ENCODE data around the gene MYH9. TPM values are rescaled to one million over a fixed set of nuclear protein-coding genes. Genes with fewer than 3 reads are reported as not detected.
"Not testable (repeated sequence)": the region's sequence is repeated elsewhere in the genome, so short reads cannot be mapped to it uniquely, and the experiment has no call there.

Gene MYH9
- total RNA-seq, 1 donor from 2014 or later, result 889 TPM

DNA sequence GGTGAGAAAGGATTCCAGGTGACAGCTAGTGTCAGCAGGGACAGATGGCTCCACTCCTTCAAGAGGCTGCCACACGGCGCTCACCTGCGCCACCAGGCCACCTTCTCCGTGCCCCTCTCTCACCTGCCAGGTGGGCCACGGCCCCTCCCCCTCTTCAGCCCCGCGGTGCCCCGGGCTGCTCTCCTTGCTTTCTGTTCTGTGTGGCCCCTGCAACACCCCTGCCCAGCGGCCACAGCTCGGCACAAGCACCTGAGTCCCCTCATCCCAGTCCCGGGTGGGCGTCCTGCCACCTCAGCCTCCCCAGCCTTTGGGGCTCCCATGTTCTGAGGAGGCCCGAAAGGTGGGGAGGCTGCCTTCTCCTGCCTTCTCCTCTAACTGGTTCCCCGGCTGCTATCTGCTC lies 88.5 kb downstream of the MYH9 start:
- intact Hi-C loops (cut with micrococcal nuclease), result no loop called here

DNA sequence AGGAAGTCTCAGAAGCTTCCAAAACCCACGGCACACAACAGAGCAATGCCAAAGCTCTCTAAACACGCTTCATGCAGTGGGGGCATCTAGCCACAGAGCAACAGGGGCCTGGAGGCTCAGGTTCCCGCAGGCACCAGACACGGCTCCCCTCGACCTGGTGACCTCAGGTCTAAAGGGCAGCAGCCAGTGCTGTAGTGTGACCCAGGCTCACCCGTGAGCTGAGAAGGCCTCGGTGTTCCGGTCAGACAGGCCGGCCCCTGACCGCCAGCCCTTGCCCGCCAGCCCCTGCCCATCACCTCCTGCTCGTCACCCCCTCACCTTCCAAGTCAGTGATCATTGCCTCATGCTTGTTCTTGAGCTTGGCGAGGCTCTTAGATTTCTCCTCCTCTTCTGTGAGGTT lies 89.2 kb downstream of the MYH9 start:
- intact Hi-C loops (cut with micrococcal nuclease), result no loop called here

DNA sequence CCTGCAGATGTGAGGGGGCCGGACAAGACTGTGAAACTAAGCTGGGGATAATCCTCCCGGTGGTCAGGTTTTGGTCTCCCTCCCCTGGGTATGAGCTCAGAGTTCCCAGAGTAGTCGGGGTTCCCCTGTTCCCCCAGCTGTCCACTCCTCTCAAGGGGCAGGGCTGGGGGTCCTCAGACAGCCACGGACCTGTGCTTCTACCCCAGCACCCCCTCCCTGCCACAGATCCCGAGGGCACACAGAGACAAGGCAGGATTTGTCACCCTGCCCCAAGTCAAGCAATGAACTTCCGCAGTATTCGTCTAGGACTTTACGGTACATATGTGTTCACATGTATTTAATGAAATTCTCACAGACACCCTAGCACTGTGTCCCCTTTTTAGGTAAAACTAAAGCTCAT lies 89.6 kb downstream of the MYH9 start:
- intact Hi-C loops (cut with micrococcal nuclease), result no loop called here

DNA sequence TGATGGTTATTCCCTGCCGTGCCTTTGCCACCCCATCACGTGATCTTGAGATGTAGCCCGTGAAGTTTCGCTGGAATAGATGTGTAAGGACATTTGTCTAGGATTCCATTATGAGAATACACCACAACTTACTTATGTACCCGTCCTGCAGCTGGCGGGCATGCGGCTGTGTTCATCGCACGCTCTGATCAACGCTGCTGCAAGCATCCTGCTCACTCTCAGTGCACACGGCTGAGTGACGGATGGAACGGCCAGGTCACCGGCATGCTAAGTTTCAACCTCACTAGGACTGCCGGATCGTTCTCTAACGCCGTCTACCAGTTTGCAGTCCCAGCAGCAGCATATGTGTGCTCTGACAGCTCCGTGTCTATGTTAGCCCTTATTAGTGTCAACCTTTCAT lies 90.2 kb downstream of the MYH9 start:
- intact Hi-C loops (cut with micrococcal nuclease), result no loop called here

DNA sequence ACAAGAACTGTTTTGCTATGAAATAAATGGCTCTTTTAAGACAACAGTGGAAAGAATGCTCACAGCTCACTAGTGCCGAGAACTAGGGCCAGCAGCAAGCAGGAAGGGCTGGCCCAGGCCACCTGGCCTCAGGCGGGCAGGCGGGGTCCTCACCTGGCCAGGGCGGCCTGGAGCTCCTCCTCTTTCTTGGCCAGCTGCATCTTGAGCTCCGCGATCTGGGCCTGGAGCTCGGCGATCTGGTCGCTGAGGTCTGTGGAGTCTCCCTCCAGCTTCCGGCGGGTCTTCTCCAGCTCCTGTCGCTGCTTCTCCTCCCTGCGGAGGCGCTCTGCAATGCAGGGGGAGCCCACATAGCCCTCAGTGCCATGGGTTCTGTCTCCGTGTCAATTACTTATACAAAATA lies 91.1 kb downstream of the MYH9 start:
- intact Hi-C loops (cut with micrococcal nuclease), result no loop called here

DNA sequence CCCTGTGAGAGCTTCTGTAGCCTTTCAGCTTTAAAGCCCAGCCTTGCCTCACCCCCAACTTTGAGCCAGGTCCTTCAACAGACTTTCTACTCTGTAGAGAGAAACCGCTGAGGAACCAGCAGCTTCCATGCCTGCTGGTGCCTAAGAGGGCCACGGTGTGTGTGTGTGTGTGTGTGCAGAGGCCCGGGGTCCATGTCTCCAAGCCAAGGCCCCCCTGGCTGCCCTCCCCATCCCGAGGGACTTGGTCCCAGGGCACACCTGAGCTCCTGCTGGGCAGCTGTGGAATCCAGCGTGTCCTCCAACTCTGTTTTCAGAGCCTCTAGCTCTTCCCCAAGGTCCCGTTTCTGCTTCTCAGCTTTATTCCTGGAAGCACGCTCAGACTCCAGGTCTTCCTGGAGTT lies 92.5 kb downstream of the MYH9 start:
- intact Hi-C loops (cut with micrococcal nuclease), result no loop called here

DNA sequence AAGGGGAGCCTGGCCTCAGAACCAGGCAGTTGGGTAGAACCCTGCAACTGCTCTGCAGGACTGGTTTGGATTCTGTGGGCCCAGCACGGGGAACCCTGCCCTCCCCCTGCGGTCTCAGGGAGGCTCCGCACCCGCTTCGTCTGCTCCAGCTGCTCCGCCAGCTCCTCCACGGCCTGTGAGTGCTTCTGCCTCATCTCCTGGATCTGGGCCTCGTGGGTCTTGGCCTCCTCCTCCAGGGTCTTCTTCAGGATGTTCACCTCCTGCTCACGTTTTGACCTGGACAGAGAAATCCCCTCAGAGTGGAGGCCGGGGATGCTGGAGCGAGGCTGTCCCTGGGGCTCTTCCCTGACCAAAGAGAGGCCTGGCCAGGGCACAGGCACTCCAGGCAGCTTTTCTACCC lies 93.0 kb downstream of the MYH9 start:
- intact Hi-C loops (cut with micrococcal nuclease), result no loop called here

GRCh38 chr22:36294293-36294620 lies 93.5 kb downstream of the MYH9 start:
- intact Hi-C loops (cut with micrococcal nuclease), result no loop called here

GRCh38 chr22:36293606-36294292 lies 94.0 kb downstream of the MYH9 start:
- intact Hi-C loops (cut with micrococcal nuclease), result no loop called here

DNA sequence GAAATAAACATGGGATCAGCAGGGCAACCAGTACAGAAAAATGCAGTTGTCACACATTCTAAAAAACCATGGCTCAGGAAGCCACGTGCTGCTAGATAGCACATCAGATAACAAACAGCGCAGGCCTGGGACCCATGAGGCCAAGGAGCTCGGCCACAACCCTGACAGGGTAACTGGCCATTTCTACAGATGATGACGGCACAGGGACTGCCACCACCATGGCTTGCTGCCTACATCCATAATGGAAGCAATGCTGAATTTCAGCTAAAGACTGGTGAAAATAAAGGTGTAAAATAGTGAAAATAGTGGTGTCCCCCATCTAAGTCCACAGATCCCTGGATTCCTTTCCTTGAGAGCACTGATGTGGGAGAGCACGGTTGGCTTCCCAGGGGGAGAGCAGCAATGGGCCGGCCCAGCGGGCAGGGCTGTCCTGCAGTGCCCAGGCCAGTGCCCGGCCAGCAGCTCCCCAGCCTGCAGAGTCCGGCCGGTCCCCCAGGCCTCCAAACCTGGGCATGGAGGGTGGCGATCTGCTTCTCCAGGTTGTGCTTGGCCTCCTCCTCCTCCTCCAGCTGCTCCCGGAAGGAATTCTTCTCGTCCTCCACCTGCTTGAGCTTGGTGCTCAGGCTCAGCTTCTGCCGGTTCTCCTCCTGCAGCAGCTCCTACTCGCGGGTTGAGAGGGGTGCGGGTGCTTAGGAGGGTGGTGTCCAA lies 94.8 kb downstream of the MYH9 start:
- intact Hi-C loops (cut with micrococcal nuclease), result no loop called here

GRCh38 chr22:36291831-36292740 lies 95.7 kb downstream of the MYH9 start:
- intact Hi-C loops (cut with micrococcal nuclease), result no loop called here

- intact Hi-C loops (cut with micrococcal nuclease), result not testable (repeated sequence)
These were observed 97.2 kb downstream of the MYH9 start for GRCh38 chr22:36290391-36291075.

- intact Hi-C loops (cut with micrococcal nuclease), result not testable (repeated sequence)
These were observed 97.8 kb downstream of the MYH9 start for GRCh38 chr22:36289948-36290371.

DNA sequence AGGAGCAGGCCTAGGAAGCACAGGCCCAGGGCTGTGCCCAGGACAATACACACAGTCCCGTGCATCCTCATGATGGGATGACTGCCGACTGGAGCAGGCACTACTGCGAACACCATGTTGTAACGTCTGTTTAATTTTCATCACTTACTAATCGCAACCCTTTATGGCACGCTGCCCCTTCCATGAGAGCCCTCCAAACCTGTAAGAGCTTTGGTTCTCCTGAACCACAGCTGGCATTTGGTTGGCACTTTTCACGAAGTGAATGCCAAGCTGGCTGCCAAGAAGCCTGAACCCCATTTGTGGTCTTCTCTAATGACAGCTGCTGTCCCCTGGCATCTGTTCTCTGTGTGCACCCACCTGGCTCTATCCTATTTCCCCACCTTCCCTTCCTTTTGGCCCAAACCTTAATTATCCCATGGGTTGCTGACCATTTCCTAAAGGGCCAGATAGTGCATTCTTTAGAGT lies 98.3 kb downstream of the MYH9 start:
- intact Hi-C loops (cut with micrococcal nuclease), result no loop called here

DNA sequence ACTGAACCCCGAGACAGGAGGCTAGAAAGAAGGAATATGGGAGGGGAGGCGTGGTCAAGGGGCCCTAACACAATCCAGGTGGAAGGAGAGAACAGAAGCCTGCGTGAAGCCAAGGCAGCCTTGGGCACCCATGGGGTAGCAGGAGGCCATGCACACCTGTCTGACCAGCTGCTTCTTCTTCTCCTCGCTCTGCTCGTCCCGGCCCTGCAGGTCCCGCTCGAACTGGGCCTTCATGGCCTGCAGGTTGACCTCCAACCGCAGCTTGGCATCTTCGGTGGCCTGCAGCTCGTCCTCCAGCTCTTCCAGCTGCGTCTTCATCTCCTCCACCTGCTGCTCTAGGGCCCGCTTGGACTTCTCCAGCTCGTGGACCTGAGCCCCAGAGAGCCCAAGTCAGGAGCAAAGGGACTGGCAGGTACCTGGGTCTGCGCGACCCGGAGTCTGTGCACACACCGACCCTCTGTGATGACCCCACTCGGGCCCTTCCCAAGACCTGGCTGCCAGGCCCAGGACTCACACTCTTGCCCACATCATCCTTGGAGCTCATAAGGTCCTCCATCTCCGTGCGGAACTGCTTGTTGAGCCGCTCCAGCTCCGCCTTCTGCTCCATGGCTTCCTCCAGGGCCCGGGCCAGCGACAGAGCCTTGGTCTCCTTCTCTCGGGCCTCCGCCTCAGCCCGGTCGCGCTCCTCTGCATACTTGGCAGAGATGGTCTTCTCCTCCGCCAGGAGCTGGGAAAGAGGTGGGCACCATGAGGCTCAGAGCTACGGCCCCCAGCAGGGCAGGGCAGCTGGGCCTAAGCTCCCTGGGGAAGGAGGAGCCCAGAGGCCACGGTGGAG lies 99.0 kb downstream of the MYH9 start:
- intact Hi-C loops (cut with micrococcal nuclease), result no loop called here

- intact Hi-C loops (cut with micrococcal nuclease), result no loop called here
These were observed 99.8 kb downstream of the MYH9 start for GRCh38 chr22:36287881-36288515.

DNA sequence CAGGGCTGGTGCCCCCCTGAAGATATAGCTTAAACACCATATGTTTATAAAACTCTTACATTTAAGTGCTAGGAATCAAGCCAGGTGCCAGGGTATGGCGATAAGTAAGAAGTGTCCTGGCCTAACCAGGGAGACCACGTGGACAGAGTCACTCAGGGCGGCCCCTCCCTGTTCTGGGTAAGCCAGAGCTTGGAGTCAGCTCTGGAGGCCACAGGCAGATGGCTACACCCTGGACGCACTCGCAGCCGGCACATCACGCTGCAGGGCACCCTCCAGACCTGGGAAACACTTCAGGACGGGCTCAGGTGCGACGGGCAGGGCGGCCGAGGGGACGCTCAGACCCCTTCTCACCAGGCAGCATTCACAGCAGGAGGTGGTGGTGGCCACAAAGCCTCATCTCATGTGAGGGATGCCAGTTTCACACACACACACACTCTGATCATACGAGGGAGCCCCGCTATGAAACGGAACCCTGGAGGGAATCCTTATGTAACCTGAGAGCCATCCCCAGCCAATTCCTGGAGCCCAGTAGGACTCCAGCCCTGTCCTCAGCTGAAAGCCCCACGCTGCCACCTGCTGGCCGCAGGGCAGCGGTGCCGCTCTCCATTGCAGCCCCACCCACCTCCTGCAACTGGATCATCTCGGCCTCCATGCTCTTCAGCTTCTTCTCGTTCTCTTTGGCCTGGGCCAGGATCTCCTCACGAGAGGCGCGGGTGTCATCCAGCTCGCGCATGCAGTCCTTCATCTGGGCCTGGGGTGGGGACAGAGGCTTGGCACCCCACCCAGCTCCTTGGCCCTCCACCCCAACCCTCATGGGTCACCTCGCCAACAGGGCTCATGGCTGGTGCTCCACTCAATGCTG lies 101.4 kb downstream of the MYH9 start:
- intact Hi-C loops (cut with micrococcal nuclease), result no loop called here

- intact Hi-C loops (cut with micrococcal nuclease), result no loop called here
These were observed 102.2 kb downstream of the MYH9 start for GRCh38 chr22:36285545-36285944.

DNA sequence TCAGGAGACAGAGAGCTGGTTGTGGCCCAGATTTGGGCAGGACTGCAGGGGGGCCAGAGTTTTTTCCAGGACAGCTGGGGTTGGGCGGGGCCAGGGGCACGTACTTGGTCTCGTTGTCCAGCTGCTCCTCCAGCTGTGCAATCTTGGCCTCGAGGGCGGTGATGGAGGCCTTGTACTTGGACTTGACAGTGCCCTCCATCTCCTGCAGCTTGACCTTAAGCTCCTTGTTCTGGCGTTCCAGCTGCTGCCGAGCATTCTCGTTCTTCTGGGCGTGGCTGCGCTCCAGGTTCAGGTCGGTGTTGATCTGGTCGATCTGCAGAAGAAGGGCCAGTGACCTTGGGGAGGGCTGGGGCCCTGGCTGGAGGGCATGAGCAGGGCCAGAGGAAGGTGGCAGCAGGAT lies 102.8 kb downstream of the MYH9 start:
- intact Hi-C loops (cut with micrococcal nuclease), result no loop called here

All from T-helper 1 cell treated with Interleukin-12 subunit alpha and Interleukin-12 subunit beta and Interleukin-4 antibody, amounts not matched to agents 30 ng/mL and 1 ng/mL, for 36 hours (primary cell).